Activated naive CD4-positive, alpha-beta T cell treated with anti-CD3 and anti-CD28 coated beads, Interleukin-2, amount 50 U/mL, for 72 hours (primary cell): Measurements from ENCODE around the gene CARD14. TPM values are rescaled to one million over a fixed set of nuclear protein-coding genes. Genes with fewer than 3 reads are reported as not detected.
"Not testable (repeated sequence)": the region's sequence is repeated elsewhere in the genome, so short reads cannot be mapped to it uniquely, and the experiment has no call there.

ENCODE experiments used
- ATAC-seq, 2 donors: fragments of 150-1000 bp; cut with Tn5 transposase; 2 replicates each; pipeline ENCODE4 v1.10.0; 2021; ENCODE audit warnings: mild to moderate bottlenecking in 2 of 2, moderate library complexity in 2 of 2
- DNase-seq, 2 donors: peaks; one replicate each; pipeline ENCODE4 v3.0.0; 2021 to 2022; ENCODE audit warnings: low spot score in 2 of 2
- H3K27ac Mint-ChIP-seq, 2 donors: one replicate each; pipeline ENCODE4 v1.8.0; 2022; ENCODE audit warnings: mild to moderate bottlenecking in 2 of 2, mixed read lengths in 2 of 2
- H3K36me3 Mint-ChIP-seq, 2 donors: one replicate each; pipeline ENCODE4 v1.8.0; 2022; ENCODE audit warnings: mixed read lengths in 2 of 2
- H3K9me3 Mint-ChIP-seq, 2 donors: one replicate each; pipeline ENCODE4 v1.8.0; 2022; ENCODE audit warnings: mixed read lengths in 2 of 2
- total RNA-seq, 2 donors: library from RNA; stranded (reverse); gene quantifications; one replicate each; pipeline ENCODE4 v1.2.3, GENCODE V29; 2022

CARD14 gene
- total RNA-seq, 2 donors from 2014 or later, result 0.19 TPM; not detected in 1

DNA sequence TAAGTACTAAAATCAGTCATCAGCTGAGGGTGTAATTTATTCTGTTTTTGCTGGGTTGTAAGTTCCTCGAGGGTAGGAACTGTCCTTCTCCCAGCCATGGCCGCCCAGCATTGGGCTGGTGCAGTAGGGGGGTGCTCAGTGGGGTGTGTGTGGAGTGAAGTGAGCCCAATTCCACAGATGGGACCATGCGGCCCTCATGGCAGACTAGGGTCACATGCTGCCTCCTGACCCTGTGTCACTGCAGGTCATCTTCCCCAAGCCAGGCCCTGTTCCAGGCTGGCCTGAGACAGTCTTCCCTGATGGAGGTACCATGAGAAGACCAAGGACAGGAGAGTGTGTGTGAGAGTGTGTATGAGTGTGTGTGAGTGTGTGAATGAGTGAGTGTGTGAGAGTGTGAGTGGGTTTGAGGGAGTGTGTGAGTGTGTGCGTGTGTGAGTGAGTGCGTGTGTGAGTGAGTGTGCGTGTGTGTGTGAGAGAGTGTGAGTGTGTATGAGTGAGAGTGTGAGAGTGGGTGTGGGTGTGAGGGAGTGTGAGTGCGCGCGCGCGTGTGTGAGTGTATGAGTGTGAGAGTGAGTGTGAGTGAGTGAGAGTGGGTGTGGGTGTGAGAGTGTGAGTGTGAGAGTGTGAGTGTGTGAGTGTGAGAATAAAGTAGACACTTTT, 54.1 kb downstream of the CARD14 start:
- no peak for ATAC-seq
- Mint-ChIP-seq H3K9me3 (no peaks in the 10 kb centered on the region), H3K36me3 (no peaks in the 10 kb centered on the region), H3K27ac (no peak overlapping the region)
- DNase-seq, result no peak

DNA sequence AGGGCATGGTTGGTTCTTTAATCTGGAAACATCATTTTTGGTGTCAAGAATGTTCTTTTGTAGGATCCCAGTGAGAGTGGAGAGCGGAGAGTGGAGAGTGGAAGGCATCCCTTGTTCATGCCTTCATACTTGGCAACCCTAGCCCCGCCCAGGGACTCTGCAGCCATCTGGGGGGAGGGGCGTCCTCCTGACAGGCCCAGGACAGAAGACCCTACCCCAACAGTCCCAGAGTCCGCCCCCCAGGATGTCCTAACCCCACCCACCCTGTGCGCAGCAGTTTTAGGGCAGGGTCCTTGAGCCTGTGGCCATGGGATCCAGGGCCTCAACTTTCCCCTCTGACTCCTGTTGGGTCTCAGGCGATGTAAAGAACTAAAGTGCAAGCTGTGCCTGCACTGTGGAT, 54.9 kb downstream of the CARD14 start:
- Mint-ChIP-seq H3K27ac (no peak overlapping the region), H3K9me3 (no peaks in the 10 kb centered on the region), H3K36me3 (no peaks in the 10 kb centered on the region)
- DNase-seq (no peak), ATAC-seq (no peak)

- H3K36me3 Mint-ChIP-seq, result no peaks in the 10 kb centered on the region
- H3K9me3 Mint-ChIP-seq, result no peaks in the 10 kb centered on the region
- H3K27ac Mint-ChIP-seq, result no peak overlapping the region
- no peak for DNase-seq
- no peak for ATAC-seq
Measured at GRCh38 chr17:80225230-80225629, 55.4 kb downstream of the CARD14 start.

DNA sequence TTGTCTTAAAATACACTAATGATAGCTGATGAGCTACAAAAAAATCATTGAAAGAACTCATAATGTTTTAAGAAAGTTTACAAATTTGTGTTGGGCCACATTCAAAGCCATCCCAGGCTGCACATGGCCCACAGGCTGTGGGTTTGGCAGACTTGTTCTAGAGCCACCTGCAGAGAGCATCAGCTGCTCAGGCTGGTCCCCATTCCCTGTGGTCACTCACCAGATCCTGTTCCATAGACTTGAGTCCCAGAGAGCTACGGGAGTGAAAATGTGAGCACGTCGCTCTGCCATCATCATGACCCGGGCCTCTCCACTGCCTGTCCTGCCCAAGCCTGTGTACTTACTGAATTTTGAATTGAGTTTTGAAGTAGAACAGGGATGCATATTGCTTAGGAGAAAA, 57.3 kb downstream of the CARD14 start:
- Mint-ChIP-seq H3K36me3 (peaks cover 7% of the 10 kb centered on the region in 2 donors), H3K9me3 (peaks cover 5 to 6% of the 10 kb centered on the region in 2 donors), H3K27ac (no peak overlapping the region)
- no peak for ATAC-seq
- DNase-seq, result no peak

- no peak for DNase-seq
- ATAC-seq, result no peak
- H3K27ac Mint-ChIP-seq, result no peak overlapping the region
- peaks cover 12% of the 10 kb centered on the region in 2 donors for H3K36me3 Mint-ChIP-seq
- peaks cover 8 to 10% of the 10 kb centered on the region in 2 donors for H3K9me3 Mint-ChIP-seq
Measured at GRCh38 chr17:80227666-80228065, 57.8 kb downstream of the CARD14 start.

DNA sequence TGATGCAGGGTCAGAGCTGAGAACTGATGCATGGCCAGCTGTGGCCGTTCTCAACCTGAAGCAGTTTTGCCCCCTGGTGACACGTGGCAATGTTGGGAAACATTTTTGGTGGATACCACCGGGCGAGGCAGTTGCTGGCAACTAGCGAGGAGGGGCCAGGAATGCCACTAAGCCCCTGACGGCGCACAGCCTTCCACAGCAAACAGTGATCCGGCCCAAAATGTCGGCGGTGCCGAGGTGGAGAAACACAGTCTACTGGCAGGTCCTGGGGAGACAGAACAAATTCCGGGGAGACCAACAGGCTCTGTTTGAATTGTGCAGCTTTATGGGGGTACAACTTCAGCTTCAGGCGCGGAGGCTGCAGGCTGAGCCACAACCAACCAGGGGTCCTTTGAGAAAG, 58.6 kb downstream of the CARD14 start:
- ATAC-seq, result no peak
- no peak overlapping the region for H3K27ac Mint-ChIP-seq
- no peak for DNase-seq
- peaks cover 10 to 15% of the 10 kb centered on the region in 2 donors for H3K9me3 Mint-ChIP-seq
- peaks cover 18 to 19% of the 10 kb centered on the region in 2 donors for H3K36me3 Mint-ChIP-seq

DNA sequence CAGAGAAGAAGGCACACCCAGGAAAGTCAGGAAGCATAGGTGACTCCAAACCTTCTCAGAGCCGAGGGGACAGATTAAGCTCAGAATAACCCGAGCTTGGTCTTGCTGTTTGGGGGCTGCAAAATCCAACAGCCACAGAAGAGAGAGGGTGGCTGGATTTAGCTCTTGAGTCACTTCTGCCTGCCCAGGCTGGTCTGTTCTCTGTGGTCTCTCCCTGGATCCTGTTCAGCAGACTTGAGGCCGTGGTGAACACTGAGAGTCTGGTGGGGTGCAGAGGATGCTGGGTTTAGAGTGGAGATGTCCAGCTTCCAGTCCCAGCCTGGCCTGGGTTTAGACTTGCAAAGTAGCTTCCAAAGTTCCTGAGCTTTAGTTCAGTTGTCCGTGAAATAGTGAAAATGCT, 59.2 kb downstream of the CARD14 start:
- ATAC-seq (no peak), DNase-seq (no peak)
- Mint-ChIP-seq H3K27ac (no peak overlapping the region), H3K9me3 (peaks cover 10 to 17% of the 10 kb centered on the region in 2 donors), H3K36me3 (peaks cover 21 to 23% of the 10 kb centered on the region in 2 donors)

- Mint-ChIP-seq H3K9me3 (peaks cover 10 to 17% of the 10 kb centered on the region in 2 donors), H3K27ac (no peak overlapping the region), H3K36me3 (peaks cover 28 to 36% of the 10 kb centered on the region in 2 donors)
- no peak for ATAC-seq
- DNase-seq, result no peak
Measured at GRCh38 chr17:80232438-80232837, 62.6 kb downstream of the CARD14 start.

GRCh38 chr17:80233202-80233601, 63.4 kb downstream of the CARD14 start:
- ATAC-seq (no peak), DNase-seq (no peak)
- H3K9me3 Mint-ChIP-seq, result peaks cover 10 to 17% of the 10 kb centered on the region in 2 donors
- H3K36me3 Mint-ChIP-seq, result peaks cover 28 to 36% of the 10 kb centered on the region in 2 donors
- no peak overlapping the region for H3K27ac Mint-ChIP-seq

DNA sequence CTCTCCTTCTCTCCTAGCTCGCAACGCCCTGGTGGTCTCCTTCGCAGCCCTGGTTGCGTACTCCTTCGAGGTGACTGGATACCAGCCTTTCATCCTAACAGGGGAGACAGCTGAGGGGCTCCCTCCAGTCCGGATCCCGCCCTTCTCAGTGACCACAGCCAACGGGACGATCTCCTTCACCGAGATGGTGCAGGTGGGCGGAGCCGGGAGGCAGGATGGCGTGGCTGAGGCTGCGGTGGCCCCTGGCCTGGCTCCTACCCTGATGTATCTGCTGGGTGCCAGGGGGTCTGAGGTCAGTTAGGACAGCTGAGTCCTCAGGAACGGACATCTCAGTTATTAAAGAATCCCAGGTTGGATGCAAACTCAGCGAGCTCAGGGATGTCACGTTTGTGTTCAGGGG, 67.1 kb downstream of the CARD14 start:
- no peak for DNase-seq
- Mint-ChIP-seq H3K36me3 (peaks cover 22 to 30% of the 10 kb centered on the region in 2 donors), H3K27ac (no peak overlapping the region), H3K9me3 (peaks cover 5 to 11% of the 10 kb centered on the region in 2 donors)
- no peak for ATAC-seq

GRCh38 chr17:80237386-80237785, 67.6 kb downstream of the CARD14 start:
- H3K9me3 Mint-ChIP-seq, result peaks cover 4 to 9% of the 10 kb centered on the region in 2 donors
- peaks cover 19 to 27% of the 10 kb centered on the region in 2 donors for H3K36me3 Mint-ChIP-seq
- ATAC-seq (no peak), DNase-seq (no peak)
- H3K27ac Mint-ChIP-seq, result no peak overlapping the region

DNA sequence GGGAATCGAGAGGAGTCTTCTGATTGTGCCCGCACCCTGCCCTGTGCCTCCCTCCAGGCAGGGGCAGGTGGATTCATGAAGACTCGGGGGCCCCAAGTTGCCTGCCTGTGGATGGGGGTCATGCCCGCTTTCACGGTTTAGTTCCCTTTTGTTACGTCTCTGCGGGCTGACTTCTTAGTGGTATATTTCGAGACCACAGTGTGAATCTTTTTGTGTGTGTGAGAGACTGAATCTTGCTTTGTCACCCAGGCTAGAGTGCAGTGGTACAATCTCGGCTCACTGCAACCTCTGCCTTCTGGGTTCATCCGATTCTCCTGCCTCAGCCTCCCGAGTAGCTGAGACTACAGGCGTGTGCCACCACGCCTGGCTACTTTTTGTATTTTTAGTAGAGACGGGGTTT, 72.7 kb downstream of the CARD14 start:
- ATAC-seq (no peak), DNase-seq (no peak)
- peak overlapping the region in 1 of 2 donors; percentile 59 for H3K27ac Mint-ChIP-seq
- no peaks in the 10 kb centered on the region for H3K36me3 Mint-ChIP-seq
- no peaks in the 10 kb centered on the region for H3K9me3 Mint-ChIP-seq

DNA sequence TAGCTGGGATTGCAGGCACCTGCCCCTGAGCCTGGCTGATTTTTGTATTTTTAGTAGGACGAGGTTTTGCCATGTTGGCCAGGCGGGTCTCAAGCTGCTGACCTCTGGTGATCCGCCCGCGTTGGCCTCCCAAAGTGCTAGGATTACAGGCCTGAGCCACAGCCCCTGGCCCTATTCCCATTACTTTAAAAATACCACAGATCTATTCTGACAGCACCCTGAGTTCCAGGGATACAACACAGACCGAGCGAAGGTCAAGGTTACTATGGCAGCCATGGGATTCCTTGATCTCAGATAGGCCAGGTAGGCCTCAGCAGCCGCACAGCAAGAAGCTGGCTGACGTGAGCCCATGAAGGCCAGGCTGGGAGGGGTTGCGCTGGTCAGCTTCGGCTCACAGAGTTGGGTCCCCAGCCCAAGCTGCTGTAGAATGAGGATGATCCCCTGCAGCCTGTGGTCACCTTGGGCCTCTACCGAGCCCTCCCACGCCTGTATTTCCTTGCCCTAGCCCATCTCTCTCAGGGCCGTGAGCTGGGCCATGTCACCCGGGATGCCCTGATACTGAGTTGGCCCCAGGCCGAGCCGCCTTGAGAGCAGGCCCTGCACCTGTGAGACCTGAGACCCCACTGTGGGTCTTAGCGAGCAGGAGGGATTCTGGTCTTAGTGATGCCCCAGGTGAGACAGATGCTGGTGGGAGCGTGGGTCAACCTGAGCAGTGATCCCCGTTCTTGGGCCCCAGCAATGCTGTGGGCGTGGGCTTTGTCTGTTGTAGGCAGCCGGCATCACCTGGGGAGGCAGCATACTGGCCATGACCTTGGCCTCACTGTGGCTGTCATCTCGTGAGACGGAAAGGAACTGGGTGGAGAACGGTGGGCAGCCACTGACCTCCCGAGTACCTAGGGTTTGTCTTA, 74.0 kb downstream of the CARD14 start:
- Mint-ChIP-seq H3K27ac (peak overlapping the region in 1 of 2 donors; percentile 23), H3K9me3 (no peaks in the 10 kb centered on the region), H3K36me3 (no peaks in the 10 kb centered on the region)
- no peak for DNase-seq
- no peak for ATAC-seq

- H3K9me3 Mint-ChIP-seq, ATAC-seq, DNase-seq, H3K36me3 Mint-ChIP-seq: not testable (repeated sequence)
- H3K27ac Mint-ChIP-seq, result peak overlapping the region in 1 of 2 donors; percentile 23
Measured at GRCh38 chr17:80244448-80244847, 74.6 kb downstream of the CARD14 start.

- Mint-ChIP-seq H3K9me3 (no peaks in the 10 kb centered on the region), H3K36me3 (no peaks in the 10 kb centered on the region), H3K27ac (no peak overlapping the region)
- no peak for DNase-seq
- ATAC-seq, result no peak
Measured at GRCh38 chr17:80244871-80245509, 75.2 kb downstream of the CARD14 start.

GRCh38 chr17:80245566-80246265, 75.9 kb downstream of the CARD14 start:
- DNase-seq (no peak), ATAC-seq (no peak)
- Mint-ChIP-seq H3K36me3 (no peaks in the 10 kb centered on the region), H3K9me3 (no peaks in the 10 kb centered on the region), H3K27ac (no peak overlapping the region)
